B cell (primary cell): Measurements from ENCODE around the gene SLC12A7. TPM values are rescaled to one million over a fixed set of nuclear protein-coding genes. Genes with fewer than 3 reads are reported as not detected.
"Not testable (repeated sequence)": the region's sequence is repeated elsewhere in the genome, so short reads cannot be mapped to it uniquely, and the experiment has no call there.

ENCODE experiments used
- ATAC-seq: fragments of 200-7000 bp; cut with Tn5 transposase; one replicate; pipeline ENCODE4 v1.10.0; 2021; ENCODE audit warnings: low read depth, mild to moderate bottlenecking, moderate number of reproducible peaks, moderate library complexity
- CTCF ChIA-PET: fragments of 350-600 bp; sonication (Branson Sonifier 250); formaldehyde crosslinking; loops from one replicate; lab custom pipeline; 2021; ENCODE audit warnings: antibody characterized with exemption, inconsistent platforms; lab: Charles Lee
- POLR2A ChIA-PET: fragments of 350-600 bp; sonication (Branson Sonifier 250); formaldehyde crosslinking; loops from one replicate; lab custom pipeline; 2021; ENCODE audit warnings: antibody characterized with exemption; lab: Charles Lee
- DNase-seq: peaks from one replicate; pipeline ENCODE4 v3.0.0; 2013
- H2AFZ ChIP-seq: 2 replicates; pipeline ENCODE4 v1.6.1; 2012; ENCODE audit warnings: mild to moderate bottlenecking, low read depth, low read length; ENCODE audit not compliant: insufficient read depth, poor library complexity, severe bottlenecking
- H3K27ac ChIP-seq, 2 donors: 1 replicate in 1 of 2; 2 replicates in 1 of 2; pipeline ENCODE4 v1.5.1; 2012 to 2013; ENCODE audit warnings: low read length in 2 of 2, mild to moderate bottlenecking in 2 of 2, moderate library complexity in 1 of 2
- H3K27me3 ChIP-seq, 4 experiments: fragments of 200-600 bp in 1 of 4; sonication (generic) in 1 of 4; replicated peaks in 1 of 4; 1 replicate in 2 of 4; 2 replicates in 2 of 4; pipeline versions ENCODE4 v1.6.1 to v1.7.0; 2013 to 2016; ENCODE audit warnings: low read length in 3 of 4, mild to moderate bottlenecking in 2 of 4, mixed read lengths in 1 of 4, moderate library complexity in 1 of 4; ENCODE audit not compliant: insufficient read depth in 4 of 4, control insufficient read depth in 3 of 4; ENCODE audit errors: control extremely low read depth in 1 of 4
- H3K36me3 ChIP-seq, 2 experiments: replicated peaks in 1 of 2; 1 replicate in 1 of 2; 2 replicates in 1 of 2; pipeline versions ENCODE4 v1.6.1 to v1.7.1; 2013; ENCODE audit warnings: low read length in 1 of 2; ENCODE audit not compliant: insufficient read depth in 2 of 2, control insufficient read depth in 1 of 2; ENCODE audit errors: control extremely low read depth in 1 of 2, extremely low read depth in 1 of 2
- H3K4me1 ChIP-seq, 2 donors: fragments of 200-600 bp in 1 of 2; sonication (generic) in 1 of 2; 1 replicate in 1 of 2; 2 replicates in 1 of 2; pipeline versions ENCODE4 v1.5.1 to v1.6.1; 2013 to 2017; ENCODE audit warnings: low read length in 2 of 2; ENCODE audit not compliant: control insufficient read depth in 2 of 2, insufficient read depth in 2 of 2
- H3K4me2 ChIP-seq: replicated peaks from 2 replicates; pipeline ENCODE3; 2012; ENCODE audit warnings: mild to moderate bottlenecking, low read depth, low read length; ENCODE audit not compliant: poor library complexity, severe bottlenecking
- H3K4me3 ChIP-seq, 5 experiments: fragments of 200-600 bp in 1 of 5; sonication (generic) in 1 of 5; 1 replicate in 3 of 5; 2 replicates in 2 of 5; pipeline versions ENCODE4 v1.5.1 to v1.7.0; 2011 to 2016; ENCODE audit warnings: low read length in 4 of 5, mild to moderate bottlenecking in 4 of 5, low read depth in 2 of 5, control low read depth in 1 of 5, moderate library complexity in 1 of 5; ENCODE audit not compliant: insufficient read depth in 1 of 5; ENCODE audit errors: control extremely low read depth in 1 of 5, extremely low read depth in 1 of 5
- H3K79me2 ChIP-seq: fragments of 200-600 bp; sonication (generic); one replicate; pipeline ENCODE4 v1.6.0; 2016; ENCODE audit warnings: low read length; ENCODE audit not compliant: control insufficient read depth, insufficient read depth
- H3K9ac ChIP-seq: fragments of 200-600 bp; sonication (generic); 2 replicates; pipeline ENCODE4 v1.6.1; 2017; ENCODE audit warnings: mild to moderate bottlenecking, low read length, moderate library complexity
- H3K9me3 ChIP-seq, 3 donors: one replicate each; pipeline versions ENCODE4 v1.6.1 to v1.7.1; 2013; ENCODE audit warnings: low read length in 2 of 3; ENCODE audit not compliant: control insufficient read depth in 2 of 3, insufficient read depth in 1 of 3; ENCODE audit errors: control extremely low read depth in 1 of 3
- H4K20me1 ChIP-seq: 2 replicates; pipeline ENCODE4 v1.6.0; 2012; ENCODE audit warnings: mild to moderate bottlenecking, low read length; ENCODE audit not compliant: insufficient read depth, control insufficient read depth, poor library complexity, severe bottlenecking
- H3K27ac Mint-ChIP-seq: one replicate; pipeline ENCODE4 v1.8.0; 2021; ENCODE audit warnings: mixed read lengths
- H3K27me3 Mint-ChIP-seq: one replicate; pipeline ENCODE4 v1.8.0; 2021; ENCODE audit warnings: mixed read lengths
- H3K4me1 Mint-ChIP-seq: one replicate; pipeline ENCODE4 v1.8.0; 2021; ENCODE audit warnings: mixed read lengths
- H3K4me3 Mint-ChIP-seq: one replicate; pipeline ENCODE4 v1.8.0; 2021; ENCODE audit warnings: mixed read lengths
- H3K9me3 Mint-ChIP-seq: one replicate; pipeline ENCODE4 v1.8.0; 2022; ENCODE audit warnings: mixed read lengths; ENCODE audit not compliant: insufficient read depth
- CTCF ChIP-seq: fragments of 200-600 bp; IDR thresholded peaks from one replicate; pipeline ENCODE4 v1.8.0; 2022; ENCODE audit warnings: antibody characterized with exemption, mild to moderate bottlenecking
- EZH2 ChIP-seq: IDR thresholded peaks from 2 replicates; pipeline ENCODE4 v1.6.1; 2012; ENCODE audit warnings: borderline replicate concordance, low read depth, mild to moderate bottlenecking, moderate library complexity, low read length; ENCODE audit not compliant: insufficient read depth, poor library complexity, severe bottlenecking
- WGBS: methylation state at CpG from one replicate; pipeline ENCODE4 v1.1.5; 2013; ENCODE audit warnings: missing lambda C conversion rate; ENCODE audit not compliant: insufficient coverage; 5-methylcytosine and 5-hydroxymethylcytosine counted together
- intact Hi-C: fragments of 100-400 bp; cut with micrococcal nuclease; formaldehyde crosslinking; loops from one replicate; pipeline ENCODE4 v1.10.0; 2022
- polyA plus RNA-seq: library from polyadenylated mRNA; depleted of rRNA; stranded (reverse); fragments of >200 nt; gene quantifications from 2 replicates; pipeline ENCODE4 v1.2.3, GENCODE V29; 2012
- total RNA-seq, 2 donors: library from RNA; stranded (reverse); fragments of 120-200 nt in 1 of 2; gene quantifications; 1 replicate in 1 of 2; 2 replicates in 1 of 2; pipeline versions ENCODE4 v1.2.3 to v1.2.4, GENCODE V29; 2013 to 2022

Gene SLC12A7
- total and polyA plus RNA-seq, 2 donors (not counting 1 experiment from before 2014, with no cell fraction given): 25.5 to 34.4 TPM

- H3K9ac ChIP-seq: no peak overlapping the region
- no peaks in the 10 kb centered on the region for H4K20me1 ChIP-seq
- no peaks in the 10 kb centered on the region for H3K9me3 ChIP-seq
- no peak overlapping the region for H3K4me3 Mint-ChIP-seq
- no peak overlapping the region for H3K27ac Mint-ChIP-seq
- H3K4me1 Mint-ChIP-seq: no peaks in the 10 kb centered on the region
- 94% methylated on average over 36 of the region's 36 CpGs for WGBS
- H3K27me3 Mint-ChIP-seq: no peaks in the 10 kb centered on the region
- ChIA-PET POLR2A (no interaction called here), CTCF (no interaction called here)
- H3K9me3 Mint-ChIP-seq: no peaks in the 10 kb centered on the region
- no peaks in the 10 kb centered on the region for H3K27me3 ChIP-seq
- no peak overlapping the region for H2AFZ ChIP-seq
- no peak overlapping the region for H3K27ac ChIP-seq
- no peak overlapping the region for H3K4me2 ChIP-seq
- intact Hi-C loops: no loop called here
- ATAC-seq: no peak
- no peaks in the 10 kb centered on the region for H3K79me2 ChIP-seq
- TF ChIP-seq CTCF: no peak
- no peak for TF ChIP-seq EZH2
- no peaks in the 10 kb centered on the region for H3K36me3 ChIP-seq
- DNase-seq: no peak
- H3K4me3 ChIP-seq: no peak overlapping the region
- H3K4me1 ChIP-seq: no peaks in the 10 kb centered on the region
Observed at GRCh38 chr5:1062761-1063568, 48.9 kb downstream of the SLC12A7 start.

- no peak for ATAC-seq
- Histone ChIP-seq H3K36me3 (no peaks in the 10 kb centered on the region), H3K9me3 (no peaks in the 10 kb centered on the region), H4K20me1 (no peaks in the 10 kb centered on the region), H3K27me3 (no peaks in the 10 kb centered on the region), H3K4me2 (no peak overlapping the region), H3K4me1 (no peaks in the 10 kb centered on the region), H3K4me3 (no peak overlapping the region), H2AFZ (no peak overlapping the region), H3K9ac (no peak overlapping the region), H3K79me2 (no peaks in the 10 kb centered on the region), H3K27ac (no peak overlapping the region)
- TF ChIP-seq CTCF (no peak), EZH2 (no peak)
- Mint-ChIP-seq H3K4me1 (no peaks in the 10 kb centered on the region), H3K9me3 (no peaks in the 10 kb centered on the region), H3K27me3 (no peaks in the 10 kb centered on the region), H3K27ac (no peak overlapping the region), H3K4me3 (no peak overlapping the region)
- 85% methylated on average over 10 of the region's 10 CpGs for WGBS
- POLR2A ChIA-PET: no interaction called here
- DNase-seq: no peak
- intact Hi-C loops: no loop called here
- CTCF ChIA-PET: no interaction called here
Observed at GRCh38 chr5:1061916-1062315, 49.9 kb downstream of the SLC12A7 start.

- H3K27ac ChIP-seq, H3K79me2 ChIP-seq, H3K9me3 Mint-ChIP-seq, H2AFZ ChIP-seq, DNase-seq, H3K4me3 Mint-ChIP-seq, H3K4me1 ChIP-seq, H3K4me3 ChIP-seq, H3K9me3 ChIP-seq, ATAC-seq, H3K9ac ChIP-seq, H4K20me1 ChIP-seq, H3K4me2 ChIP-seq, H3K27me3 ChIP-seq, H3K27me3 Mint-ChIP-seq, H3K4me1 Mint-ChIP-seq, POLR2A ChIA-PET, H3K36me3 ChIP-seq, CTCF ChIA-PET, H3K27ac Mint-ChIP-seq, intact Hi-C loops: not testable (repeated sequence)
- WGBS: 86% methylated on average over 7 of the region's 43 CpGs
Observed at GRCh38 chr5:1061292-1061691, 50.6 kb downstream of the SLC12A7 start.
